Subcutaneous abdominal adipose tissue (tissue), 5 donors: Measurements from ENCODE around the gene DSE.

Experiments used
- H3K27ac ChIP-seq: one replicate; pipeline ENCODE4 v1.7.0; 2013; ENCODE audit warnings: low read depth, mild to moderate bottlenecking, inconsistent platforms, low read length, moderate library complexity
- H3K27me3 ChIP-seq, 5 donors: one replicate each; pipeline ENCODE4 v1.7.0; 2013; ENCODE audit warnings: low read length in 5 of 5, inconsistent platforms in 1 of 5; ENCODE audit not compliant: control insufficient read depth in 5 of 5, insufficient read depth in 4 of 5
- H3K36me3 ChIP-seq, 5 donors: one replicate each; pipeline ENCODE4 v1.7.0; 2013; ENCODE audit warnings: low read length in 5 of 5; ENCODE audit not compliant: control insufficient read depth in 5 of 5, insufficient read depth in 5 of 5
- H3K4me1 ChIP-seq, 5 donors: one replicate each; pipeline ENCODE4 v1.7.0; 2013; ENCODE audit warnings: low read length in 5 of 5, mild to moderate bottlenecking in 3 of 5, moderate library complexity in 1 of 5; ENCODE audit not compliant: control insufficient read depth in 5 of 5, insufficient read depth in 5 of 5
- H3K4me3 ChIP-seq, 5 donors: one replicate each; pipeline ENCODE4 v1.7.0; 2013; ENCODE audit warnings: low read length in 5 of 5, low read depth in 1 of 5
- H3K9ac ChIP-seq, 5 donors: one replicate each; pipeline ENCODE4 v1.7.0; 2013; ENCODE audit warnings: low read length in 5 of 5, mild to moderate bottlenecking in 4 of 5, moderate library complexity in 3 of 5
- H3K9me3 ChIP-seq, 5 donors: one replicate each; pipeline ENCODE4 v1.7.0; 2013; ENCODE audit warnings: low read length in 5 of 5; ENCODE audit not compliant: control insufficient read depth in 5 of 5
- donor health status: healthy.
- donor health status: healthy.
- donor health status: healthy.
- donor health status: healthy.
- donor health status: healthy.

DSE gene

DNA sequence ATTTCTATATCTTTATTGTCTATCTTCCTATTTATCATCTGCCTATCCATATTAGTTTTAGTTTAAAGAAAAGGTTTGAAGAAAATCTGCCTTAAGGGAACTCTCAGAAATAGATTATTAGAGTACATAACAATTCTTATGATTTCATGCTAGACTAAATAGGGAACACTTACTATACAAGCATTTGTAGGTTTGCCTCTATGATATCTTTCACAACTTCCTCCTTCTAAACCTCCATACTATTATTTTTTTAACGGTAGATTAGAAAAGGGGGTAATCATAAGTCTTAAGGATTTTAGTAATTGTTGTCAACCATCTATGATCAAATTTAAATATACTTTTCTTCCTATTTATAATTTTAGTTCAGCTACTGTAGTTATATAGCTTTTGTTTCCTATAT, 11.6 kb upstream of the DSE start:
- no peaks in the 10 kb centered on the region for H3K36me3 ChIP-seq
- no peak overlapping the region for H3K4me3 ChIP-seq
- H3K27me3 ChIP-seq: no peaks in the 10 kb centered on the region
- no peak overlapping the region for H3K9ac ChIP-seq
- no peak overlapping the region for H3K27ac ChIP-seq
- no peaks in the 10 kb centered on the region for H3K9me3 ChIP-seq
- peaks cover 0 to 10% (median 0%) of the 10 kb centered on the region in 5 donors for H3K4me1 ChIP-seq

DNA sequence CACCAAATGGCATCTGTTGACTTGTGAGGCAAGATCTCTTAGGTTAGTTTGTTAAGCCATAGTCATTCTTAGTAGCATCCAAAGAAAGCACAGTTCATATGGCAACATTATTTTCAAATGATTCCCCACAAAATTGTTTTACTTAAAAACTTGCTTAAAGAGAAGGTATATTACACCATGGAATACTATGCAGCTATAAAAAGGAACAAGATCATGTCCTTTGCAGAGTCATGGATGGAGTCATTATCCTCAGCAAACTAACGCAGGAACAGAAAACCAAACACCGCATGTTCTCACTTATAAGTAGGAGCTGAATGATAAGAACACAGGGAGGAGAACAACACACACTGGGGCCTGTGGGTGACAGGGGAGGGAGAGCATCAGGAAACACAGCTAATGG, 10.9 kb upstream of the DSE start:
- Histone ChIP-seq H3K27me3 (no peaks in the 10 kb centered on the region), H3K4me1 (peaks cover 0 to 14% (median 0%) of the 10 kb centered on the region in 5 donors), H3K9ac (no peak overlapping the region), H3K27ac (no peak overlapping the region), H3K9me3 (no peaks in the 10 kb centered on the region), H3K36me3 (no peaks in the 10 kb centered on the region), H3K4me3 (no peak overlapping the region)

DNA sequence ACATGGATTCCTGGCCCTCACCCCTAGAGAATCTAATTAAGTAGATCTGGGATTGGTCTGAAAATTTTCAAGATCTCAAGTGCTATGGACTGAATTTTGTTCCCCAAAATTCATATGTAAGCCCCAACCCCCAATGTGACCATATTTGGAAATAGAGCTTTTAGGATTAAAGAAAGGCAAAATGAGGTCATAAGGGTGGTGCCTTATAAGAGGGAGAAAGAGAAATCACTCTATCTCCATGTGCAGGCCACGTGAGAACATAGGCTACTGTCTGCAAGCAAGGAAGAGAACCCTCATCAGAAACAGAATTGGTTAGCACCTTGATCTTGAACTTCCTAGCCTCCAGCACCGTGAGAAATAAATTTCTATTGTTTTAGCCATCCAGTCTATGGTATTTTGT, 8.5 kb upstream of the DSE start:
- no peak overlapping the region for H3K4me3 ChIP-seq
- no peak overlapping the region for H3K9ac ChIP-seq
- no peaks in the 10 kb centered on the region for H3K27me3 ChIP-seq
- H3K27ac ChIP-seq: no peak overlapping the region
- H3K36me3 ChIP-seq: no peaks in the 10 kb centered on the region
- no peaks in the 10 kb centered on the region for H3K9me3 ChIP-seq
- peaks cover 0 to 14% (median 0%) of the 10 kb centered on the region in 5 donors for H3K4me1 ChIP-seq

DNA sequence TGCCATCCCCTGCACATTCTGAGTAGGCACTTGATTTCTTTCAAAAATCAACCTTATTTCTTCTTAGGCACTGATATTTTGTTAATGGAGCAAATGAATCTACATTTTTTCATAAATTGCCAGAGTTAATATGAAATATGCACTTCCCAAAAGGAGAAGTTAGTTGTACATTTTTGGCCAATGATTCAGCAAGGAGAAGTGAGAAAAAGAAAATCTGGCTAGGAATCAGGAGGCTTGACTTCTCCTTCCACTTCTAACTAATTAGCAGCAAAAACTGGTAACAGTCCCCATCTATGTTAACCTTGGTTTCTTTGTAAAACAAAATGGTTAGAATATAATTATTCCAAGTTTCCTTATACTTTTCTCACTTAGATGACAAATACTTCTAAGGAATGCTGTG, 7.0 kb upstream of the DSE start:
- Histone ChIP-seq H3K4me1 (peaks cover 0 to 11% (median 0%) of the 10 kb centered on the region in 5 donors), H3K27me3 (no peaks in the 10 kb centered on the region), H3K27ac (no peak overlapping the region), H3K9me3 (no peaks in the 10 kb centered on the region), H3K9ac (no peak overlapping the region), H3K4me3 (no peak overlapping the region), H3K36me3 (no peaks in the 10 kb centered on the region)

DNA sequence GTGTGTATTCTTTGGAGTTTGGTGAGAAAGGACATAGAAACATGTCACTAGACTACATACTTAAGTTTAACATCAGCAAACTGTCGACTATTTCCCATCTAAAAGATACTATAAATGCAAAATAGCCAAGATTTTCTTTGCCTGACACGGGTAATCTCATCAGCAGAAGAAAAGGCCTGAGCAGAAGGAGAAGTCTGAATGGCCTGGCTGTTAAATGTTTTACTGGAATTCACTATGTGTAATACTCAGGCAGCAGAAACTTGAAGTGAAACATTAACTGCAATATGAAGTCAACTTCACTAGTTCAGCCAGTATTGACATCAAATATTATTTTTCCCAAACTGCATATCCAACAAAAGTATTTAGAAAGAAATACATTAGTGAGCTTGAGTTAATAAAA, 6.4 kb upstream of the DSE start:
- H3K4me3 ChIP-seq: no peak overlapping the region
- H3K27ac ChIP-seq: no peak overlapping the region

DNA sequence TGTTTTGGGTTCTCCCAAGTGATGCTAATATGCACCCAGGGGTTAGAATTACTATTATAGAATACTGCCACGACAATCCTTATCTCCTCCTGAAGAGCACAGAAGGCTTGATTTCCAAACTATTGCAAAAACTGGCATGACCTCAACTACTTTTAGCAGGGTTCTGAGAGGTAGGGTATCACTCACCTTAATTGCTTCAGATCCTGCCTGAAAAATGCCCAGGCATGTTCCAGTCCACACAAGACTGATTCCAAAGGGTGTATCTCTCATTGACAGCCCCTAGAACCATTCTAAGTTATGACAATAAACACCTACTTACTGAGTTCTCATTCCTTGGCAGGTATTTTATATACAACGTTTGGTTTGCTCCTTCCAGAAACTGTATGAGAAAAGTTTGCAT, 5.0 kb upstream of the DSE start:
- no peak overlapping the region for H3K9ac ChIP-seq
- no peak overlapping the region for H3K27ac ChIP-seq
- H3K27me3 ChIP-seq: no peaks in the 10 kb centered on the region
- H3K4me1 ChIP-seq: peaks cover 0 to 20% (median 9%) of the 10 kb centered on the region in 5 donors
- no peak overlapping the region for H3K4me3 ChIP-seq
- H3K36me3 ChIP-seq: no peaks in the 10 kb centered on the region
- H3K9me3 ChIP-seq: no peaks in the 10 kb centered on the region

More for the DNA sequence above, 6.4 kb upstream of the DSE start:
- H3K9ac ChIP-seq: no peak overlapping the region
- H3K27me3 ChIP-seq: no peaks in the 10 kb centered on the region
- no peaks in the 10 kb centered on the region for H3K9me3 ChIP-seq
- H3K4me1 ChIP-seq: peaks cover 0 to 11% (median under 1%) of the 10 kb centered on the region in 5 donors
- H3K36me3 ChIP-seq: no peaks in the 10 kb centered on the region

DNA sequence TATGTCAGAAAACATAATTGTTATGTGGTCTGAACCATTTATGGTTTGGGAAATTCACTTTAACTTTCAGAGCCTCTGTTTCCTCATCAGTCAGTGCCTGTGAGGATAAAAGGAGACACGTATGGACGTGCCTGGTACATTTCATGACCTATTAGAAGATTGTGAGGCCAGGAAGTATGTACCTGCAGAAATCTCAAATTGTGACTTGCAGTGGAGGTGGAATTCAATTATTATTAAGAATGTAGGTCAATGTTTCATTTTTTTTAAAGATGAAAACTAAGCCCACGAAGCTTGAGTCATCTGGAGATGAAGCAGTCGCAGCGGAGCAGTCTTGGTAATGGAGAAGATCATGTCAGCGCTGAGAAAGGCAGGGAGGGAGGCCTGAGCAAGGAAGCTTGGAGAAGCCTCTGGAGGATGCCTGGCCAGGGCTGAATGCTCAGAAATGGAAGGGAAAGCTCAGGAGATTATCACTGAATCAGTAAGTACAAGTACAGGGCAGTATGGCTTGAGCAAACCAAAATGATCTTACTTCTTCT, 3.9 kb upstream of the DSE start:
- Histone ChIP-seq H3K27me3 (no peaks in the 10 kb centered on the region), H3K9ac (no peak overlapping the region), H3K27ac (no peak overlapping the region), H3K36me3 (no peaks in the 10 kb centered on the region), H3K4me3 (no peak overlapping the region), H3K4me1 (peaks cover 0 to 22% (median 14%) of the 10 kb centered on the region in 5 donors), H3K9me3 (no peaks in the 10 kb centered on the region)

DNA sequence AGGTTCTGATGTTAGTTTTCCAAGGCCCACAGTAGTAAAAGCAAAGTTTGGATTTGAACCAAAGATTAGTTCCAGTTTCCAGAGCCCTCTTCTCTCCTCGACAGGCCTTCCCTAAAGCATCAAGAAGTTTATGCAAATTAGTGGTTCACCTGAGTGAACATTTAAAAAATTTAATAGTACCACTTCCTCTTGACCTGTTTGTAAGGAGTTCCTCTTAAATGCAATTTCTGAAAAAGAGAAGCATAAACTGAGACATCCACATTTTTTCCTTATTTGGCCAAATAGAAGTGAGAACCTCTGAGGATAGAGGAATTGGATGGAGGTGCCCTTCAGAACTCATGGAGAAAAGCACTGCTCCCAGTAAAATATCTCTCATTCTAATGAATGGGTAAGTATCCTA, 1.2 kb upstream of the DSE start:
- no peaks in the 10 kb centered on the region for H3K27me3 ChIP-seq
- peak overlapping the region; percentile 78 to 92 (median 84) for H3K4me3 ChIP-seq
- H3K9ac ChIP-seq: peak overlapping the region in 2 of 5 donors; percentile 92 to 95
- no peaks in the 10 kb centered on the region for H3K9me3 ChIP-seq
- peaks cover 0 to 34% (median 22%) of the 10 kb centered on the region in 5 donors for H3K4me1 ChIP-seq
- H3K36me3 ChIP-seq: no peaks in the 10 kb centered on the region
- peak overlapping the region; percentile 97 for H3K27ac ChIP-seq

DNA sequence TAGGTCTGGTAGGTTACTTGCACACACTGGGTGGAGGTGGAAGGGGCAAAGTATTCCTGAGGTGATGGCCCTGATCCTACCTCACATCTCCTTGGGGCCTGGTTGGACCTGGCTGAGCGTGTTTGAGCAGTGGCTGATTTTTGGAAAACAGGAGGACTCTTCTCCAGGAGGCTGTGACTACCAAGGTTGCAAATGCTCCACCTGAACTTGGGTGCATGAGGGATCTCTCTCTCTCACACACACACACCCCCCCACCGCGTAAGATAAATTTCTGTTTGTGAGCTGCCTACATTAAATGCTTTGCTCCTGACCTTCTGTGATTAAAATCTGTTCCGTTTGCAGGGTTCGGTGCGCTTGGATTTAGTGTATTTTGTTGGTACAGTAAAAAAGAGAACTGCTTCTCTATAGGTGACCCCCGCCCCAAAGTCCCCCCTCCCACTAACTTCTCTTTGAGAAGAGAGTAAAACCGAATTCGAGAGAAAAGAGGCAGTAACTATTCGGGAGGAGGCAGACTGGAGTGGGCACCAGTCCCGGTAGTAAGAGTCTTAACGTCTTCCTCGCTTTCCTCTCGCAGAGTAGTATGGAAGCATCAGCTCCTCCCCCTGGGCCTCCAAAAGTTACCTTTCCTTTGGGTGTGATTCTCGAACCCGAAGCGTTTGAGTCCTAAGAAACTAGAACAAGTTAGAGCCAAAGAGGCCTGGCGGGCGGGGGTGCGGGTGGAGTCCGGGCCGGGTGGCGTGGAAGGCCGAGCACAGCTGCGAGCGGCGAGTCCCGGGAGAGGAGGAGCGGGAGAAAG, 585 bp upstream of the DSE start:
- Histone ChIP-seq H3K4me3 (peak overlapping the region; percentile 78 to 92 (median 84)), H3K4me1 (peaks cover 0 to 35% (median 22%) of the 10 kb centered on the region in 5 donors), H3K27ac (peak overlapping the region; percentile 97), H3K36me3 (no peaks in the 10 kb centered on the region), H3K9me3 (no peaks in the 10 kb centered on the region), H3K9ac (peak overlapping the region; percentile 64 to 95 (median 87)), H3K27me3 (no peaks in the 10 kb centered on the region)

DNA sequence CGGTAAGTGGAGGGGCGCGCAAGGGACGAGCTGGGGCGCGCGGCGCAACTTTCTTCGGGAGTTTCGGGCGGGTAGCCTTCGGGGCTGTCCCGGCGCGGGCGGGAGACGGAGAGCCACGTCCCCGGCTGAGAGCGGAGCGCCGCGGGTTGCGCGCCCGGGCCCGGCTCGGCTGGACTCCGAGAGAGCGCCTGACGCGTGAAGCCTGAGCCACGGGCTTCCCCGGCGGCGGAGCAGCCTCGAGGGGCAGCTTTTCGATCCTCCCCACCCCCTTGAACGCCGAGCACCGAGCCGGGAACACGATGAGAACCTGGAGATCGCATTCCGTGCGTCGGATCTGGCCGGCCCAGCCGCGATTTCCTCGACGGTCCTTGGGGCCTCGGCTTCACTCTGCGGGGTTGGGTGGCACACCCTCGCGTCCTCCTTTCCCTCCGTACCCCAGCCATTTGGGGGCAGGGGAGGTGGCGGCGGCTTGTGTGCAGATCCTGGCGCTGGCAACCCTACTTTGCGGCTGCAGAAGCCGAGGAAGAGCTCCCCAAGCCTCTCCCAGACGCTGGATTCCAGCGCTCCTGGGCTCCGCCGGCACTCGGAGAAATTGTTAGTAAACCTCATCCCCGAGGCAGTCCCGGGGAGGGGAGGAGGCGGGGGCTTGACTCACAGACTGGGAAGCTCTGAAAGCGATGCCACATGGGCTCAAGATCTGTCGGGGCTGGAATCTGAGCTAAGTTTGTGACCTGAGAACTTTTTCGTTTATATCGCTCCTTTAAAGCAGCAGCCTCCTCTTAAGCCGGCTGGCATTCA, 572 bp downstream of the DSE start:
- Histone ChIP-seq H3K27ac (peak overlapping the region; percentile 97), H3K4me1 (peaks cover 0 to 43% (median 23%) of the 10 kb centered on the region in 5 donors), H3K4me3 (peak overlapping the region; percentile 78 to 92 (median 81)), H3K9ac (peak overlapping the region; percentile 57 to 95 (median 87)), H3K36me3 (no peaks in the 10 kb centered on the region), H3K9me3 (no peaks in the 10 kb centered on the region), H3K27me3 (no peaks in the 10 kb centered on the region)
